Smooth muscle cell (in vitro differentiated cells): Measurements from ENCODE around the gene G3BP2. TPM values are rescaled to one million over a fixed set of nuclear protein-coding genes. Genes with fewer than 3 reads are reported as not detected.

Source experiments
- DNase-seq: peaks from one replicate; lab custom pipeline; 2025; ENCODE audit not compliant: unreplicated experiment; lab: John Stamatoyannopoulos, UW
- H2AFZ ChIP-seq: fragments of 200-600 bp; sonication (generic); 2 replicates; pipeline ENCODE4 v1.6.0; 2016; ENCODE audit warnings: antibody characterized with exemption, low read depth, mild to moderate bottlenecking
- H3F3A ChIP-seq: fragments of 200-600 bp; sonication (generic); 2 replicates; pipeline ENCODE4 v1.6.0; 2017; ENCODE audit warnings: antibody characterized with exemption, low read depth
- H3K27ac ChIP-seq: fragments of 200-600 bp; sonication (generic); 2 replicates; pipeline ENCODE4 v1.5.1; 2016; ENCODE audit warnings: low read depth, mild to moderate bottlenecking
- H3K27me3 ChIP-seq: fragments of 200-600 bp; sonication (generic); 2 replicates; pipeline ENCODE4 v1.6.1; 2016; ENCODE audit warnings: low read depth, mild to moderate bottlenecking
- H3K36me3 ChIP-seq: fragments of 200-600 bp; sonication (generic); 2 replicates; pipeline ENCODE4 v1.5.1; 2016; ENCODE audit warnings: low read depth
- H3K4me1 ChIP-seq: fragments of 200-600 bp; sonication (generic); 2 replicates; pipeline ENCODE4 v1.5.1; 2016; ENCODE audit warnings: low read depth
- H3K4me2 ChIP-seq: fragments of 200-600 bp; sonication (generic); 2 replicates; pipeline ENCODE4 v1.6.0; 2016; ENCODE audit warnings: mild to moderate bottlenecking
- H3K4me3 ChIP-seq: fragments of 200-600 bp; sonication (generic); 2 replicates; pipeline ENCODE4 v1.5.1; 2016; ENCODE audit warnings: mild to moderate bottlenecking
- H3K79me2 ChIP-seq: fragments of 200-600 bp; sonication (generic); 2 replicates; pipeline ENCODE4 v1.6.0; 2016; ENCODE audit warnings: low read depth, mild to moderate bottlenecking
- H3K9ac ChIP-seq: fragments of 200-600 bp; sonication (generic); 2 replicates; pipeline ENCODE4 v1.6.0; 2016; ENCODE audit warnings: low read depth
- H3K9me3 ChIP-seq: fragments of 200-600 bp; sonication (generic); replicated peaks from 2 replicates; pipeline ENCODE4 v1.5.1; 2016; ENCODE audit warnings: low read depth
- H4K20me1 ChIP-seq: fragments of 200-600 bp; sonication (generic); 2 replicates; pipeline ENCODE4 v1.6.0; 2016; ENCODE audit warnings: low read depth
- CTCF ChIP-seq: fragments of 200-600 bp; sonication (generic); IDR thresholded peaks from 2 replicates; pipeline ENCODE4 v1.5.1; 2017; ENCODE audit warnings: borderline replicate concordance, mild to moderate bottlenecking, antibody characterized with exemption; ENCODE audit not compliant: insufficient read depth, poor library complexity, severe bottlenecking
- WGBS: methylation state at CpG from one replicate; pipeline ENCODE4 v1.1.7; 2016; ENCODE audit warnings: low lambda C conversion rate; 5-methylcytosine and 5-hydroxymethylcytosine counted together
- polyA plus RNA-seq: library from polyadenylated mRNA; unstranded; fragments of >200 nt; fragmentation: Nextera tagmentation; extraction: Ambion mirVana; gene quantifications from 2 replicates; pipeline ENCODE4 v1.2.1, GENCODE V29; 2016
- total RNA-seq: library from RNA; depleted of rRNA; stranded (reverse); fragments of >200 nt; gene quantifications from 2 replicates; pipeline ENCODE4 v1.2.3, GENCODE V29; 2014

The G3BP2 gene
- total and polyA plus RNA-seq, 2 experiments from 2014 or later: 84.5 to 149 TPM

GRCh38 chr4:75686346-75686745, 13.1 kb upstream of the G3BP2 start:
- DNase-seq: no peak
- 71% methylated on average over 2 of the region's 3 CpGs for WGBS
- H3K4me2 ChIP-seq: no peak overlapping the region

GRCh38 chr4:75685546-75686189, 12.5 kb upstream of the G3BP2 start:
- no peaks in the 10 kb centered on the region for H3K27me3 ChIP-seq
- no peak overlapping the region for H3K9ac ChIP-seq
- no peak overlapping the region for H3K4me3 ChIP-seq
- no peaks in the 10 kb centered on the region for H3F3A ChIP-seq
- H3K4me2 ChIP-seq: no peak overlapping the region
- no peaks in the 10 kb centered on the region for H3K36me3 ChIP-seq
- no peak for DNase-seq
- H2AFZ ChIP-seq: no peak overlapping the region
- H4K20me1 ChIP-seq: no peaks in the 10 kb centered on the region
- 95% methylated on average over 2 of the region's 2 CpGs for WGBS
- no peak overlapping the region for H3K27ac ChIP-seq
- no peaks in the 10 kb centered on the region for H3K79me2 ChIP-seq
- no peaks in the 10 kb centered on the region for H3K9me3 ChIP-seq
- TF ChIP-seq CTCF: no peak
- H3K4me1 ChIP-seq: no peaks in the 10 kb centered on the region

More at GRCh38 chr4:75686346-75686745, 13.1 kb upstream of the G3BP2 start:
- Histone ChIP-seq H3K4me1 (no peaks in the 10 kb centered on the region), H4K20me1 (no peaks in the 10 kb centered on the region), H3K36me3 (no peaks in the 10 kb centered on the region), H3K27ac (no peak overlapping the region), H3K79me2 (no peaks in the 10 kb centered on the region), H3K9ac (no peak overlapping the region), H3K9me3 (no peaks in the 10 kb centered on the region), H2AFZ (no peak overlapping the region), H3K4me3 (no peak overlapping the region), H3K27me3 (no peaks in the 10 kb centered on the region), H3F3A (no peaks in the 10 kb centered on the region)
- TF ChIP-seq CTCF: no peak

- Histone ChIP-seq H3K4me1 (no peaks in the 10 kb centered on the region), H3K9ac (no peak overlapping the region), H2AFZ (no peak overlapping the region), H3K27ac (no peak overlapping the region), H3K9me3 (no peaks in the 10 kb centered on the region), H3K79me2 (no peaks in the 10 kb centered on the region), H4K20me1 (no peaks in the 10 kb centered on the region), H3F3A (no peaks in the 10 kb centered on the region), H3K4me2 (no peak overlapping the region), H3K4me3 (no peak overlapping the region), H3K36me3 (no peaks in the 10 kb centered on the region), H3K27me3 (no peaks in the 10 kb centered on the region)
- 96% methylated on average over 6 of the region's 6 CpGs for WGBS
- TF ChIP-seq CTCF: no peak
- no peak for DNase-seq
Measured at GRCh38 chr4:75683482-75684155, 10.4 kb upstream of the G3BP2 start.
